Measurements from ENCODE around the gene CRLF1. TPM values are rescaled to one million over a fixed set of nuclear protein-coding genes. Genes with fewer than 3 reads are reported as not detected.

Gene CRLF1
- total and polyA plus RNA-seq, 2 of the 8 experiments (the other 6 are each of a cell fraction or from before 2014, with no cell fraction given), result 7.2 to 10.3 TPM

DNA sequence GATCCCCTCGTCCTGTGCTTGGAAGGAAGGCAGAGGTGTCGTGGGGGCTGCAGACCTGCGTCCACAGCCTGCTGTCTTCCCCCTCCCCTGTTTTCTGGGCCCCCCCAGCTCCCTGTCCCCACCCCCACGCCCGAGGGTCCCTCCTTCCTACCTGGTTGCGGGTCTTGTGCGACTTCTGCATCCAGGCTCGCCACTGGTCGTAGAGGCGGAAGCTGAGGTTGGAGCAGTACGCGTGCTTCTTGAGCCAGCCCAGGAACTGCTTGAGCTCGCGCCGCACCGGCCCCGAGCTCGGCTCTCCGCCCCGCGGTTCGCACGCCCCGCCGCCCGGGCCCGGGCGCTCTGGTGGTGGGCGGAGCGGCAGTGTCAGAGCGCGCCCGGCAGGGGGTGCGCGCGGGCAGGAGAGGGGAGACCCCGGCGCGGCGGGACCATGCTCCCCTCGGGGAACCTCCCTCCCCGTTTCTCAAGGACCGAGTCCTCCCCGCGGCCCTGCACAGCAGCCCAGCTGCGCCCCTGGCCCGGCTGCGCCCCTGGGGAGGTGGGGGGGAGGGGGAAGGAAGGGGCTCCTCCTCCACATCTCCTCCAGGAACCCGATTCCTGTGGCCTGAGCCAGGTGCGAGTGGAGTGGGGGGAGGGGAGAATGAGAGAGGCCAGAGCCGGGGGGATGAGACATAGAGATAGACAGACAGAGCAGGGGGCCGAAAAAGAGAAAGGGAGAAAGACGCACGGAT lies 12.3 kb downstream of the CRLF1 start (continued):
- TF ChIP-seq TAF7 (optimal IDR thresholded peaks at IDR 0.05; ENCODE audit: borderline replicate concordance, low read depth, low read length) (peak; percentile 59), GABPA (IDR thresholded peaks at IDR 0.05; ENCODE audit: borderline replicate concordance, insufficient read depth, low read length) (peak; percentile 53; the same call in 1 of the 2 replicates), SP1 (IDR thresholded peaks at IDR 0.05; ENCODE audit: low read depth, low read length) (no peak), YY1 (IDR thresholded peaks at IDR 0.05; ENCODE audit: low read depth, low read length) (peak; percentile 25; the same call in 1 of the 2 replicates), KDM1A (IDR thresholded peaks at IDR 0.05; ENCODE audit: borderline replicate concordance, low read length) (no peak; the same call in 1 of the 2 replicates), KDM4A (IDR thresholded peaks at IDR 0.05; ENCODE audit: low read depth, low read length, severe bottlenecking) (peak; percentile 31), MAX (IDR thresholded peaks at IDR 0.05) (peak; percentile 8), RAD21 (IDR thresholded peaks at IDR 0.05 in 1 of 2, conservative IDR thresholded peaks at IDR 0.05 in 1 of 2; ENCODE audit: low read depth in 2 of 2, low read length in 2 of 2) (peak; percentile 56 to 74; a peak in 3 of 4 replicates), TAF1 (IDR thresholded peaks at IDR 0.05; ENCODE audit: low read depth, low read length) (peak; percentile 57), ASH2L (IDR thresholded peaks at IDR 0.05; ENCODE audit: low read length) (peak; percentile 51), SIN3A (conservative IDR thresholded peaks at IDR 0.05 in 1 of 2, IDR thresholded peaks at IDR 0.05 in 1 of 2; ENCODE audit: low read depth in 1 of 2, low read length in 2 of 2) (peak; percentile 19 to 37; a peak in 1 of 4 replicates), TBP (IDR thresholded peaks at IDR 0.05; ENCODE audit: low read depth, low read length) (peak; percentile 81; the same call in 1 of the 2 replicates), PHF8 (conservative IDR thresholded peaks at IDR 0.05; ENCODE audit: low read depth, low read length) (0 out of 2 replicates have a peak, but pooled peaks have one; percentile 46), GTF2F1 (IDR thresholded peaks at IDR 0.05; ENCODE audit: borderline replicate concordance, low read depth, low read length) (no peak)
- TF ChIP-seq, protein P1, sequence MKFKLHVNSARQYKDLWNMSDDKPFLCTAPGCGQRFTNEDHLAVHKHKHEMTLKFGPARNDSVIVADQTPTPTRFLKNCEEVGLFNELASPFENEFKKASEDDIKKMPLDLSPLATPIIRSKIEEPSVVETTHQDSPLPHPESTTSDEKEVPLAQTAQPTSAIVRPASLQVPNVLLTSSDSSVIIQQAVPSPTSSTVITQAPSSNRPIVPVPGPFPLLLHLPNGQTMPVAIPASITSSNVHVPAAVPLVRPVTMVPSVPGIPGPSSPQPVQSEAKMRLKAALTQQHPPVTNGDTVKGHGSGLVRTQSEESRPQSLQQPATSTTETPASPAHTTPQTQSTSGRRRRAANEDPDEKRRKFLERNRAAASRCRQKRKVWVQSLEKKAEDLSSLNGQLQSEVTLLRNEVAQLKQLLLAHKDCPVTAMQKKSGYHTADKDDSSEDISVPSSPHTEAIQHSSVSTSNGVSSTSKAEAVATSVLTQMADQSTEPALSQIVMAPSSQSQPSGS (IDR thresholded peaks at IDR 0.05; ENCODE audit: low read length), result no peak

Data from H1 (cell line).